ENCODE measurements around the gene RTN3.

GRCh38 chr11:63709336-63709884, 28.1 kb downstream of the RTN3 start:
- TF ChIP-seq CTCF (IDR thresholded peaks at IDR 0.05) (no peak), ZFX (IDR thresholded peaks at IDR 0.05; ENCODE audit: borderline replicate concordance) (no peak)

All from 22Rv1 (cell line).